Thymus (tissue), 11 donors: Measurements from ENCODE around the gene C19orf67. TPM values are rescaled to one million over a fixed set of nuclear protein-coding genes. Genes with fewer than 3 reads are reported as not detected.

Source experiments
- DNase-seq, 9 donors: peaks; one replicate each; pipeline ENCODE4 v3.0.0-alpha.2; 2013; ENCODE audit warnings: low spot score in 9 of 9, low read depth in 6 of 9, missing footprints in 1 of 9
- H3K27ac ChIP-seq, 2 donors: one replicate each; pipeline ENCODE4 v1.5.1; 2013; ENCODE audit warnings: control low read depth in 1 of 2, low read depth in 1 of 2, low read length in 1 of 2, mild to moderate bottlenecking in 1 of 2, moderate library complexity in 1 of 2
- H3K27me3 ChIP-seq, 2 donors: one replicate each; pipeline ENCODE4 v1.5.1; 2013; ENCODE audit warnings: low read length in 1 of 2; ENCODE audit not compliant: control insufficient read depth in 2 of 2, insufficient read depth in 1 of 2
- H3K36me3 ChIP-seq, 2 donors: one replicate each; pipeline ENCODE4 v1.5.1; 2013; ENCODE audit warnings: low read length in 1 of 2, mild to moderate bottlenecking in 1 of 2, moderate library complexity in 1 of 2; ENCODE audit not compliant: control insufficient read depth in 2 of 2, insufficient read depth in 2 of 2
- H3K4me1 ChIP-seq, 2 donors: one replicate each; pipeline ENCODE4 v1.5.1; 2013; ENCODE audit warnings: low read length in 2 of 2; ENCODE audit not compliant: control insufficient read depth in 2 of 2, insufficient read depth in 2 of 2
- H3K4me3 ChIP-seq, 2 donors: one replicate each; pipeline ENCODE4 v1.5.1; 2013; ENCODE audit warnings: low read length in 2 of 2, control low read depth in 1 of 2, mild to moderate bottlenecking in 1 of 2
- H3K9me3 ChIP-seq, 2 donors: one replicate each; pipeline ENCODE4 v1.5.1; 2013; ENCODE audit warnings: low read length in 1 of 2, mild to moderate bottlenecking in 1 of 2; ENCODE audit not compliant: control insufficient read depth in 2 of 2, insufficient read depth in 1 of 2
- WGBS: extraction: QIAGEN DNeasy Blood & Tissue Kit; methylation state at CpG from one replicate; pipeline ENCODE4 v1.1.7; 2013; 5-methylcytosine and 5-hydroxymethylcytosine counted together
- polyA plus RNA-seq: library from polyadenylated mRNA; stranded (reverse); fragments of 200-250 nt; gene quantifications from one replicate; pipeline ENCODE4 v1.2.3, GENCODE V29; 2013
- total RNA-seq: library from RNA; stranded (reverse); fragments of 120-200 nt; gene quantifications from one replicate; pipeline ENCODE4 v1.2.4, GENCODE V29; 2013
- donor health status: healthy.

C19orf67 gene
- total and polyA plus RNA-seq, 2 donors, result 0.18 TPM; not detected in 1

DNA sequence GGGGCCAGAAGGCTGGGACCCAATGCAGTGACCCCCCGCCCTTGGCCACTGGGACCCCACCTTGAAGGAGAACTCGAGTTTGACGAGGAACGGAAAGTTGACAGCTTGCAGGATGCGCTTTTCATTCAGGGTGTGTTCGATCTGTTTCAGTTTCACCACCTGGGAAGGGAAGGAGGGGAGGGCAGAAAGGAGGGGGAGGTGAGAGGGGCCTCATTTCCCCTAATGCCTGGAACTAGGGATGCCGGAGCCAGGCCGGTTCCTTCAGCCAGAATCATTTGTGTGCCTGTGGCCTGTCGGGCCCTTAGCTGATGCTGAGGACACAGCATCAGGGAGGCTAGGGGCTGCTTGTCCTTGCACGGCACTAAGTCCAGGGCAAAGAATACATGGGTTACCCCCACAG lies 17.2 kb upstream of the C19orf67 start:
- DNase-seq, result no peak
- no peaks in the 10 kb centered on the region for H3K27me3 ChIP-seq
- 94% methylated on average over 10 of the region's 10 CpGs for WGBS
- H3K4me1 ChIP-seq, result peaks cover 0 to 16% of the 10 kb centered on the region in 2 donors
- no peak overlapping the region for H3K4me3 ChIP-seq
- peak overlapping the region in 1 of 2 donors; percentile 42 for H3K27ac ChIP-seq
- H3K9me3 ChIP-seq, result peaks cover 0 to 5% of the 10 kb centered on the region in 2 donors
- H3K36me3 ChIP-seq, result peaks cover 42 to 48% of the 10 kb centered on the region in 2 donors

DNA sequence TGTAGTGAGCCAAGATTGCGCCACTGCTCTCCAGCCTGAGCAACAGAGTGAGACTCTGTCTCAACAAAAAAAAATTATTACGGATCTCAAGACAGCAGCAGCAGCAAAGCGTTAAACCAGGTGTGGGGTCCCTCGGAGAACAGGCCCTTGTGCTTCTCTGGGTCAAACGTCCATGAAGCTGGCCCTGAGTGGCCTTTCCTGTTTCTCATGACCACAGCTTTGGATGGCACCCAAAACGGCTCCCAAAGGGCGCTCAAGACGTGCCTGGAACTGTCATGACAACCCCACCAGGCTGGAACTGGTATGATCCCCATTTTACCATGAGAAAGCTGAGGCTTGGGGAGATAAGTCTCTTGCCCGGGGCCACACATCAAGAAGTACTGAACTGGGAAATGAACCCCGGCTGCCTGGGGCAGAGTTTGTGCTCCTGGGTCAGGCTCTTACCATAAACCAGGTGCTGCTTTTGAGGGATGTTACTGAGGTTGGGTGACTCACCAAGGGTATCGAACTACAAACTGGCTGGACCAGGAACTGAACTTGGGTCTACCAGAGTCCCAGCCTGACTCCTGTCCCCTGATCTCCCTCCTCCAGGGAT lies 16.6 kb upstream of the C19orf67 start:
- H3K9me3 ChIP-seq, result peaks cover 0 to 7% of the 10 kb centered on the region in 2 donors
- no peaks in the 10 kb centered on the region for H3K27me3 ChIP-seq
- H3K27ac ChIP-seq, result peak overlapping the region in 1 of 2 donors; percentile 25
- DNase-seq, result no peak
- peaks cover 0 to 11% of the 10 kb centered on the region in 2 donors for H3K4me1 ChIP-seq
- no peak overlapping the region for H3K4me3 ChIP-seq
- H3K36me3 ChIP-seq, result peaks cover 48 to 54% of the 10 kb centered on the region in 2 donors
- 97% methylated on average over 11 of the region's 11 CpGs for WGBS

DNA sequence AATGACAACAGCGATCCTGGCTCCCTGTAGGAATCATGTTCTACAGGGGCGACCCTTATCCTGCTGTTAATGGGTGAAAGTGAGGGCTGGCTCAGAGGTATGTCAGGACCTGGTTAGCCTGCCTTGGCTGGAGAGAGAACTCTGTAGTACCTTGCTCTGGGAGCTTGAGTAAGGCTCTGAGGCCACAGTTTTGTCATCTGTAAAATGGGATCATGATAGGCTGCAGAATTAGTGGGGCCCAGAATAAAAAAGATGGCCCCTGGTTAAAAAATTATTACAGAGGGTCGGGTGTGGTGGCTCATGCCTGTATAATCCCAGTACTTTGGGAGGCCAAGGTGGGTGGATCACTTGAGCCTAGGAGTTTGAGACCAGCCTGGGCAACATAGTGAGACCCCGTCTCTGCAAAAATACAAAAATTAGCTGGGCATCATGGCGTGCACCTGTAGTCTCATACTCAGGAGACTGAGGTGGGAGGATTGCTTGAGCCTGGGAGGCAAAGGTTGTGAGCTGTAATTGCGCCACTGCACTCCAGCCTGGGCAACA lies 15.5 kb upstream of the C19orf67 start:
- Histone ChIP-seq H3K27me3 (no peaks in the 10 kb centered on the region), H3K9me3 (peaks cover 0 to 11% of the 10 kb centered on the region in 2 donors), H3K4me3 (no peak overlapping the region), H3K4me1 (peaks cover 0 to 10% of the 10 kb centered on the region in 2 donors), H3K27ac (no peak overlapping the region), H3K36me3 (peaks cover 53 to 54% of the 10 kb centered on the region in 2 donors)
- no peak for DNase-seq
- WGBS, result over 99% methylated on average over 6 of the region's 6 CpGs

DNA sequence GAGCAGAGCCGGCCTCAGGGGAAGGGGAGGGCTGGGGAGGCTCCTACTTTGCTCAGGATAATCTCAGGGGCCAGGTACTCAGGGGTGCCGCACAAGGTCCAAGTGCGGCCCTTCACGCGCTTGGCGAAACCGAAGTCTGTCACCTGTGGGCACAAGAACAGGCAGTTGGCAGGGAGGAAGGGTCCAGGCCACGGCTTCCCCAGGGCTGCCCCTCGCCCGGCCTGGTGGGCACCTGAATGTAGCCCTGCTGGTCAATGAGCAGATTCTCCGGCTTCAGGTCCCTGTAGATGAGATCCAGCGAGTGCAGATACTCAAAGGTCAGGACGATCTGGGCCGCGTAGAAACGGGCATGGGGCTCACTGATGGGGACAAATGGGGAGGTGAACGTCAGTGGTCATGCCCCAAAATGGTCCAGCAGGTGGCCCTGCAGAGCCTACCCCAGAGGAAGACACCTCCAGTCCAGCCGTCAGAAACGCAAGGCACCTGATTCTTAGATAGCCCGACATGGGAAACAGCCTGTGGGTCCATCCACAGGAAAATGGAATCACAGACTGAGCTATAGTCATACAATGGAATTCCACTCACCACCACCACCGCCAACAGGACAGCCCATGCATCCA lies 12.1 kb upstream of the C19orf67 start:
- no peak for DNase-seq
- 96% methylated on average over 21 of the region's 21 CpGs for WGBS
- Histone ChIP-seq H3K4me1 (peaks cover 0 to 6% of the 10 kb centered on the region in 2 donors), H3K27ac (no peak overlapping the region), H3K4me3 (no peak overlapping the region), H3K9me3 (peaks cover 2 to 20% of the 10 kb centered on the region in 2 donors), H3K27me3 (no peaks in the 10 kb centered on the region), H3K36me3 (peaks cover 35 to 39% of the 10 kb centered on the region in 2 donors)

DNA sequence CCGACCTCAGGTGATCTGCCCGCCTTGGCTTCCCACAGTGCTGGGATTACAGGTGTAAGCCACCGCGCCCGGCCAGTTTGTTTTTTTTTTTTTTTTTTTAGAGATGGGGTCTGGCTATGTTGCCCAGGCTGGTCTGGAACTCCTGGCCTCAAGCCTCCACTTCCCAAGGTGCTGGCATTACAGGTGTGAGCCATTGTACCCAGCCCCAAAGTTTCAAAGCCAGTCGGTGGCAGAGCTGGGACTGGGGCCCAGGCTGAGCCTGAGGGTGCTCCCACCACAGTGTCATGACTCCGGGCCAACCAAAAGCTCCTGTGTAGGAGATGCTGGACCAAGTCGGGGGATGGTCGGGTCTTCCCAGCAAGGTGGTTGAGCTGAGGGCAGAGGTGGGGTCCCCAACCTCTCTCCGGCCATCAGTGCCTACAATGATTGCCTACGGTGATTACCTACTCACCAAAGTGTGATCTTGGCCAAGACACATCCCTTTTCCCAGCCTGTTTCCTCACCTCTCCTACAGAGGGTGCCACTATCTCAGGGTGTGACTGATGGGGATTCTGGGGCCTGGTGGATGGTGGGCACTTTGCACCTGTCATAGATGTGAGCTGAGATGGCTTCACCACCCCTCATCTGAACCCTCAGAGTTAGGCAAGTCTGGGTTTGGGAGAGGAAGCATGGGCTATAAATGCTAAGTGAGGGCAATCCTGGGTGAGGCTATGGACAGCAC lies 10.8 kb upstream of the C19orf67 start:
- DNase-seq, result no peak
- peaks cover 2 to 21% of the 10 kb centered on the region in 2 donors for H3K9me3 ChIP-seq
- H3K27ac ChIP-seq, result no peak overlapping the region
- 98% methylated on average over 11 of the region's 11 CpGs for WGBS
- H3K36me3 ChIP-seq, result peaks cover 25 to 31% of the 10 kb centered on the region in 2 donors
- H3K4me1 ChIP-seq, result peaks cover 0 to 10% of the 10 kb centered on the region in 2 donors
- H3K27me3 ChIP-seq, result no peaks in the 10 kb centered on the region
- no peak overlapping the region for H3K4me3 ChIP-seq

DNA sequence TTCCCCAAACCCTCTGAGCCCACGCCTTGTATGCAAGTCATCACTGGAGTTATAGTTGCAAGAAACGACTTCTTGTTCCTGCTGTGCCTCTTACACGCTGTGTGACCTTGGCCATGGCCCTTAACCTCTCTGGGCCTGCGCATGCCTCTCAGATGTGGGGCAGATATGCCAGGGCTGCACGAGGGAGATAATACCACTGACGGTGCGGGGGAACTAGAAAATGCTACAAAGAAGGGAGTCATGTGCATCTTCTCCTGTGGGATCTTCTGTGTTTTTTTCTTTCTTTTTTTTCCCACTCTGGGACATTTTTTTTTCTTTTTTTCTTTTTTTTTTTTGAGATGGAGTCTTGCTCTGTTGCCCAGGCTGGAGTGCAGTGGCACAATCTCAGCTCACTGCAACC lies 9.3 kb upstream of the C19orf67 start:
- Histone ChIP-seq H3K36me3 (peaks cover 17 to 20% of the 10 kb centered on the region in 2 donors), H3K9me3 (peaks cover 2 to 21% of the 10 kb centered on the region in 2 donors), H3K27ac (no peak overlapping the region), H3K27me3 (no peaks in the 10 kb centered on the region), H3K4me3 (no peak overlapping the region), H3K4me1 (peaks cover 0 to 11% of the 10 kb centered on the region in 2 donors)
- DNase-seq, result no peak
- WGBS, result 95% methylated on average over 7 of the region's 7 CpGs

DNA sequence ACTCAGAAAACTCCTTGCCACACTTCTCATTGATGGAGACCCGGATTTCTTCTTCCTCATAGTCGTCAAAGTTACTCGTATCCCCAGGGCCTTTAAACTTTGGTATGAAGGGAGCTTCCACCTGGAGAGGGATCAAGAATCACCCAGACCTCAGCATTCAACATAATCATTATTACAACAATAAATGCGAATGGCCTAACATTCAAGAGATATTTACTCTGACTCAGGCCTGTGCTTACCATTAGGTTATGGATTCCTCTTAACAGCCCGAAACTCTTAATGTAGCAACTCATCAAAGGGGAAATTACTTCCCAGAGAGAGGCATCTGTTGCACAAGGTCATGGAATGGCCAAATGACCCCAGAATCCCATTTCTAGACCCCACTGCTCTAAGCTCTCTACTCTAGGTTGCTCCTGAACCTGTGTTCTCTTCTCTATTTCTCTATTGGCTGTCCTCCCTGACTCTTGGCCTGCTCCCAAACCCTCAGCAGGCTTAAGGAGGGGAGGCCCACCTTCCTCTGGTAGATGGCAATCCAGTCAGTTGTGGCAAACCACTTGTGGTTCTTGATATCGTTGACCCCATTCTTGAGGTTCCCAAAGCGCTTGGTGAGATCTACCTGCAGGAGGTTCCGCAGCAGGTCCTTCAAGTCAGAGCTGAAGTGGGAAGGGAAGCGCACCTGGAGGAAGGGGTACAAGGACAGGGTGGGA lies 7.7 kb upstream of the C19orf67 start:
- no peak overlapping the region for H3K27ac ChIP-seq
- H3K36me3 ChIP-seq, result peaks cover 27 to 29% of the 10 kb centered on the region in 2 donors
- H3K4me1 ChIP-seq, result peaks cover 7 to 24% of the 10 kb centered on the region in 2 donors
- H3K27me3 ChIP-seq, result no peaks in the 10 kb centered on the region
- no peak for DNase-seq
- 91% methylated on average over 9 of the region's 9 CpGs for WGBS
- peaks cover 2 to 21% of the 10 kb centered on the region in 2 donors for H3K9me3 ChIP-seq
- no peak overlapping the region for H3K4me3 ChIP-seq

DNA sequence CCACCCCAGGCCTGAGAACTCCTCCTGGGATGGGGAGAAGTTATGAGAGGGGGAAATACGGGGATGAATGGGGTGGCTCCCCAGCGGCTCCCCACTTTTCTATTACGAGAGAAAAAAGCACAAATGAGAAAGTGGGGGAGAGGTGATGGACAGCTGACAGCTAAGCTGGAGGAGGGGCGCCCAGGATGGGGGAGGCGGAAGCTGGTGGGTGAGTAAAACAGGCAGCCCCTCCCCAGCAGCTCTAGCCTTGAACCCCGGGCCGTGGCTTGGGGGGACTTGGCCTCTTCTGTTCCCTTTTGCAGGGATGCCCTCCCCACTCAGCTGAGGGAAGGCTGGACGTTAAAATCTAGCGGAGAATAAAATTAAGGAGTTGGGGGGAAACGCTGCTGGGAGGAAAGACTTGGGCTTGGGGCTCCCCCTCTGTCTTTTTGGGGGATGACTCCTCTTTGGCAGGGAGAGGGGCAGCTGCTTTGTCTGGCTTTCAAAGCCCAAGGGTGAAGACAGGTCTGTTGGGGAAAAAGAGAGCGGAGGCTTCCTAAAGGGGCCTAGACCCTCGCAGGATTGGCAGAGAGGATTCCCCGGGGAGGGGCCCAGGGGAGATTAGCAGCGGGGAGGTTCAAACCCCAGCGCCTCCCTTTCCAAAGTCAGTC lies 6.4 kb upstream of the C19orf67 start:
- H3K4me1 ChIP-seq, result peaks cover 7 to 26% of the 10 kb centered on the region in 2 donors
- H3K27me3 ChIP-seq, result no peaks in the 10 kb centered on the region
- peaks cover 22 to 27% of the 10 kb centered on the region in 2 donors for H3K36me3 ChIP-seq
- H3K9me3 ChIP-seq, result peaks cover 2 to 16% of the 10 kb centered on the region in 2 donors
- peak in 6 of 9 donors; percentile 61 to 91 (median 75) for DNase-seq
- H3K27ac ChIP-seq, result peak overlapping the region; percentile 95 to 96
- H3K4me3 ChIP-seq, result peak overlapping the region; percentile 72 to 89
- WGBS, result 10% methylated on average over 15 of the region's 15 CpGs
